K562 (cell line): ENCODE measurements around the gene OR2V2. TPM values are rescaled to one million over a fixed set of nuclear protein-coding genes. Genes with fewer than 3 reads are reported as not detected.
A peak's percentile ranks its signal among the peaks of the same experiment; 100 is the strongest.

Experiments
- ATAC-seq: fragments of 200-7000 bp; cut with Tn5 transposase; 3 replicates; pipeline ENCODE4 v1.9.1; 2020; ENCODE audit warnings: moderate library complexity
- BruUV-seq: library from RNA; stranded (reverse); fragments of 400-500 nt; replicated peaks from 2 replicates; lab custom pipeline; 2021; lab: Mats Ljungman, UMichigan
- CTCF ChIA-PET: fragments of 300-600 bp; formaldehyde crosslinking; extraction: SDS; loops from one replicate; lab custom pipeline; 2021; ENCODE audit warnings: low intra/inter-chr PET ratio; lab: Yijun Ruan, JAX
- POLR2A ChIA-PET: fragments of 300-600, 350-650 bp; sonication (Branson Sonifier 250); formaldehyde crosslinking; extraction: SDS; loops from one replicate; lab custom pipeline; 2021; ENCODE audit warnings: antibody characterized with exemption, inconsistent platforms; lab: Yijun Ruan, JAX
- DNase-seq, 4 experiments: peaks; one replicate each; pipeline versions ENCODE4 v3.0.0 to v3.0.0-alpha.2; 2011 to 2018; ENCODE audit warnings: low spot score in 3 of 4, mixed read lengths in 3 of 4; ENCODE audit errors: extremely low read depth in 1 of 4
- FAIRE-seq: peaks from 2 replicates; lab custom pipeline; 2011; peaks lifted over from hg19 to GRCh38; lab: Jason Lieb, UNC
- H2AFZ ChIP-seq: 2 replicates; pipeline ENCODE4 v1.6.0; 2011; ENCODE audit warnings: low read depth, low read length, control low read depth, inconsistent platforms
- H3K27ac ChIP-seq: fragments of 200-600 bp; 3 replicates; pipeline ENCODE4 v1.8.0; 2011; ENCODE audit warnings: low read depth, mild to moderate bottlenecking, control low read depth, inconsistent platforms, low read length, moderate library complexity, mixed read lengths; ENCODE audit errors: extremely low read depth
- H3K27me3 ChIP-seq, 2 experiments: fragments of 300-600 bp in 1 of 2; 2 replicates in 1 of 2; 3 replicates in 1 of 2; pipeline versions ENCODE4 v1.6.0 to v1.8.0; 2011; ENCODE audit warnings: inconsistent platforms in 2 of 2, low read length in 2 of 2, mild to moderate bottlenecking in 1 of 2, mixed read lengths in 1 of 2, moderate library complexity in 1 of 2; ENCODE audit not compliant: control insufficient read depth in 2 of 2, insufficient read depth in 2 of 2
- H3K36me3 ChIP-seq: fragments of 300-600 bp; 3 replicates; pipeline ENCODE4 v1.8.0; 2011; ENCODE audit warnings: mild to moderate bottlenecking, low read length, inconsistent platforms; ENCODE audit not compliant: control insufficient read depth, insufficient read depth
- H3K4me1 ChIP-seq, 2 experiments: fragments of 200-600 bp in 1 of 2; replicated peaks in 1 of 2; 2 replicates in 1 of 2; 3 replicates in 1 of 2; pipeline versions ENCODE4 v1.5.1 to v1.8.0; 2011; ENCODE audit warnings: inconsistent platforms in 2 of 2, low read length in 2 of 2, mild to moderate bottlenecking in 1 of 2, mixed read lengths in 1 of 2, moderate library complexity in 1 of 2; ENCODE audit not compliant: control insufficient read depth in 2 of 2, insufficient read depth in 2 of 2
- H3K4me2 ChIP-seq: 2 replicates; pipeline ENCODE4 v1.6.1; 2011; ENCODE audit warnings: low read length, control low read depth, inconsistent platforms, mixed read lengths; ENCODE audit not compliant: insufficient read depth
- H3K4me3 ChIP-seq: fragments of 200-600 bp; sonication (generic), shearing (Covaris generic); 2 replicates; pipeline ENCODE4 v1.5.1; 2016; ENCODE audit warnings: control low read depth, inconsistent platforms
- H3K79me2 ChIP-seq: fragments of 200-600 bp; 3 replicates; pipeline ENCODE4 v1.8.0; 2011; ENCODE audit warnings: low read length, inconsistent platforms; ENCODE audit not compliant: control insufficient read depth, insufficient read depth
- H3K9ac ChIP-seq, 2 experiments: 2 replicates each; pipeline versions ENCODE4 v1.6.0 to v1.6.1; 2011; ENCODE audit warnings: low read depth in 2 of 2, low read length in 2 of 2, control low read depth in 1 of 2, inconsistent platforms in 1 of 2, mild to moderate bottlenecking in 1 of 2, mixed read lengths in 1 of 2; ENCODE audit not compliant: insufficient read depth in 1 of 2
- H3K9me1 ChIP-seq: one replicate; pipeline ENCODE4 v1.6.0; 2011; ENCODE audit warnings: inconsistent platforms, mild to moderate bottlenecking, low read length, moderate library complexity; ENCODE audit not compliant: control insufficient read depth, insufficient read depth
- H3K9me3 ChIP-seq: replicated peaks from 2 replicates; pipeline ENCODE4 v1.5.1; 2011; ENCODE audit warnings: low read depth, low read length, inconsistent platforms; ENCODE audit not compliant: control insufficient read depth, insufficient read depth
- H4K20me1 ChIP-seq: replicated peaks from 2 replicates; pipeline ENCODE4 v1.6.1; 2011; ENCODE audit warnings: low read length, inconsistent platforms, mixed read lengths; ENCODE audit not compliant: control insufficient read depth, insufficient read depth
- NR2C2 ChIP-seq, 2 experiments: fragments of 200-800 bp in 1 of 2; sonication (Bioruptor generic) in 1 of 2; sonication (generic) in 1 of 2; formaldehyde crosslinking in 1 of 2; IDR thresholded peaks; 2 replicates each; pipeline versions ENCODE4 v1.6.1 to v1.8.0; 2016 to 2022; ENCODE audit warnings: mild to moderate bottlenecking in 1 of 2, missing compliant biosample characterization in 1 of 2, missing genetic modification characterization in 1 of 2, missing genetic modification reagents in 1 of 2
- SPI1 ChIP-seq: IDR thresholded peaks from 2 replicates; pipeline ENCODE4 v1.6.1; 2011; ENCODE audit warnings: low read depth, low read length, control low read depth, borderline replicate concordance
- WGBS: fragments of 100-300 bp; shearing (Covaris generic); methylation state at CpG from one replicate; pipeline ENCODE4 v1.1.6; 2016; ENCODE audit warnings: low coverage, mixed read lengths; ENCODE audit not compliant: insufficient coverage; ENCODE audit errors: missing lambda C conversion rate; 5-methylcytosine and 5-hydroxymethylcytosine counted together
- in situ Hi-C: fragments of 300-500 bp; cut with MboI; formaldehyde crosslinking; loops from 4 replicates; pipeline ENCODE4 v1.15.0; 2018; ENCODE audit warnings: inconsistent platforms, mixed read lengths
- intact Hi-C: fragments of 100-400 bp; cut with micrococcal nuclease; formaldehyde crosslinking; loops from 2 replicates; pipeline ENCODE4 v1.14.2; 2022
- polyA plus RNA-seq, 8 experiments: library from polyadenylated mRNA; depleted of rRNA in 4 of 8; stranded (reverse) in 5 of 8; unstranded in 3 of 8; fragments of >200 nt; fragmentation: Nextera tagmentation in 2 of 8; fragmentation: Illumina TruSeq in 1 of 8; extraction: Ambion mirVana in 2 of 8; extraction: Trizol in 1 of 8; gene quantifications; 2 replicates each; pipeline versions ENCODE4 v1.2.1 to v1.2.3, GENCODE V29; 2011 to 2014; ENCODE audit warnings: inconsistent platforms in 1 of 8, missing spikeins in 1 of 8
- total RNA-seq, 7 experiments: library from RNA; depleted of rRNA in 6 of 7; stranded (reverse); fragments of >200 nt in 6 of 7; fragmentation: Illumina TruSeq in 2 of 7; extraction: Trizol in 2 of 7; gene quantifications; 2 replicates each; pipeline versions ENCODE4 v1.2.1 to v1.2.3, GENCODE V29; 2011 to 2021; ENCODE audit warnings: low replicate concordance in 1 of 7
- TF ChIP-seq, protein P1 (sequence below), 2 experiments: fragments of 450-650 bp; IDR thresholded peaks; 2 replicates each; pipeline ENCODE4 v1.6.1; 2016
- TF ChIP-seq, protein P2 (sequence below), 2 experiments: fragments of 450-650 bp in 1 of 2; sonication (generic) in 1 of 2; formaldehyde crosslinking in 1 of 2; IDR thresholded peaks; 2 replicates each; pipeline versions ENCODE4 v1.7.1 to v1.9.0; 2016 to 2022; ENCODE audit warnings: inconsistent platforms in 1 of 2, mild to moderate bottlenecking in 1 of 2, missing genetic modification reagents in 1 of 2
- TF ChIP-seq, protein P3 (sequence below): fragments of 450-650 bp; IDR thresholded peaks from 2 replicates; pipeline ENCODE4 v1.6.1; 2017; ENCODE audit warnings: antibody characterized with exemption, mild to moderate bottlenecking

The OR2V2 gene
- total and polyA plus RNA-seq, 9 of the 15 experiments (the other 6 are each of a cell fraction or from before 2014, with no cell fraction given) = 0.01 TPM; not detected in 8

DNA sequence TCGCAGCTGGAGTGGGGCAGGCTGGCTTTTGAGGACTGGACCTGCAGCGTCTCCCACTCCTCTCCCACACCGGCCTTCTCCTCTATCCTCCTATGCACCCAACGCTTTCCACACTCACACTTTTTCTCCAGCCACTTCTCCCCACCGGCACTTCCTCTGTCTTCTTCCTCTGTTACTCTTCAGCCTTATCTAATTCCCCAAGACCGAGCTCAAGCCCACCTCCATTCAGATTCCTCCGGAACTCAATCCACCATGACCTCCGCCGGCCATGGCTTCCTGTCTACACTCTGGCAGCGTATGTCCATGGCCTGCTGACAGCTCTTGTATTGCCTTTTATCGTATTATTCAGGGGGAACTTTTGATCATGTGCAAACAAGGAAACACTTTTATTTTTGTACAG, 15.9 kb upstream of the OR2V2 start:
- in situ Hi-C loops = loop anchor here (10.0 kb wide), 1 partner anchor 187 kb away; no protein-coding TSS in a partner anchor
- Histone ChIP-seq H3K27ac (peak overlapping the region; percentile 15; the same call in 1 of the 3 replicates), H3K79me2 (no peaks in the 10 kb centered on the region), H3K4me3 (no peak overlapping the region), H3K27me3 (no peaks in the 10 kb centered on the region), H3K36me3 (no peaks in the 10 kb centered on the region), H2AFZ (peak overlapping the region; percentile 96), H3K9ac (peak overlapping the region in 1 of 2 experiments; percentile 2; a peak in 1 of 4 replicates), H3K9me1 (no peaks in the 10 kb centered on the region), H3K9me3 (peaks cover 3% of the 10 kb centered on the region; the same call in 1 of the 2 replicates), H3K4me1 (peaks cover 21 to 35% of the 10 kb centered on the region in 2 experiments), H4K20me1 (no peaks in the 10 kb centered on the region), H3K4me2 (peak overlapping the region; percentile 45; the same call in 1 of the 2 replicates)
- POLR2A ChIA-PET = no interaction called here
- FAIRE-seq = no peak
- peak in 1 of 4 experiments; percentile 30 for DNase-seq
- intact Hi-C loops = no loop called here
- CTCF ChIA-PET = no interaction called here
- 42% methylated on average over 11 of the region's 11 CpGs for WGBS
- no TSS peak for BruUV-seq
- ATAC-seq = peak; percentile 9; the same call in 1 of the 3 replicates
- no peak for TF ChIP-seq NR2C2 (CRISPR knock-in tag; IDR thresholded peaks at IDR 0.05)
- peak; percentile 47; the same call in 1 of the 2 replicates for TF ChIP-seq NR2C2 (tag; IDR thresholded peaks at IDR 0.05)
- TF ChIP-seq SPI1 = peak; percentile 61; the same call in 1 of the 2 replicates
- TF ChIP-seq, protein P1, sequence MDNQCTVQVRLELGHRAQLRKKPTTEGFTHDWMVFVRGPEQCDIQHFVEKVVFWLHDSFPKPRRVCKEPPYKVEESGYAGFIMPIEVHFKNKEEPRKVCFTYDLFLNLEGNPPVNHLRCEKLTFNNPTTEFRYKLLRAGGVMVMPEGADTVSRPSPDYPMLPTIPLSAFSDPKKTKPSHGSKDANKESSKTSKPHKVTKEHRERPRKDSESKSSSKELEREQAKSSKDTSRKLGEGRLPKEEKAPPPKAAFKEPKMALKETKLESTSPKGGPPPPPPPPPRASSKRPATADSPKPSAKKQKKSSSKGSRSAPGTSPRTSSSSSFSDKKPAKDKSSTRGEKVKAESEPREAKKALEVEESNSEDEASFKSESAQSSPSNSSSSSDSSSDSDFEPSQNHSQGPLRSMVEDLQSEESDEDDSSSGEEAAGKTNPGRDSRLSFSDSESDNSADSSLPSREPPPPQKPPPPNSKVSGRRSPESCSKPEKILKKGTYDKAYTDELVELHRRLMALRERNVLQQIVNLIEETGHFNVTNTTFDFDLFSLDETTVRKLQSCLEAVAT (IDR thresholded peaks at IDR 0.05) = peak in 1 of 2 experiments; percentile 40; a peak in 1 of 4 replicates
- TF ChIP-seq, protein P2, sequence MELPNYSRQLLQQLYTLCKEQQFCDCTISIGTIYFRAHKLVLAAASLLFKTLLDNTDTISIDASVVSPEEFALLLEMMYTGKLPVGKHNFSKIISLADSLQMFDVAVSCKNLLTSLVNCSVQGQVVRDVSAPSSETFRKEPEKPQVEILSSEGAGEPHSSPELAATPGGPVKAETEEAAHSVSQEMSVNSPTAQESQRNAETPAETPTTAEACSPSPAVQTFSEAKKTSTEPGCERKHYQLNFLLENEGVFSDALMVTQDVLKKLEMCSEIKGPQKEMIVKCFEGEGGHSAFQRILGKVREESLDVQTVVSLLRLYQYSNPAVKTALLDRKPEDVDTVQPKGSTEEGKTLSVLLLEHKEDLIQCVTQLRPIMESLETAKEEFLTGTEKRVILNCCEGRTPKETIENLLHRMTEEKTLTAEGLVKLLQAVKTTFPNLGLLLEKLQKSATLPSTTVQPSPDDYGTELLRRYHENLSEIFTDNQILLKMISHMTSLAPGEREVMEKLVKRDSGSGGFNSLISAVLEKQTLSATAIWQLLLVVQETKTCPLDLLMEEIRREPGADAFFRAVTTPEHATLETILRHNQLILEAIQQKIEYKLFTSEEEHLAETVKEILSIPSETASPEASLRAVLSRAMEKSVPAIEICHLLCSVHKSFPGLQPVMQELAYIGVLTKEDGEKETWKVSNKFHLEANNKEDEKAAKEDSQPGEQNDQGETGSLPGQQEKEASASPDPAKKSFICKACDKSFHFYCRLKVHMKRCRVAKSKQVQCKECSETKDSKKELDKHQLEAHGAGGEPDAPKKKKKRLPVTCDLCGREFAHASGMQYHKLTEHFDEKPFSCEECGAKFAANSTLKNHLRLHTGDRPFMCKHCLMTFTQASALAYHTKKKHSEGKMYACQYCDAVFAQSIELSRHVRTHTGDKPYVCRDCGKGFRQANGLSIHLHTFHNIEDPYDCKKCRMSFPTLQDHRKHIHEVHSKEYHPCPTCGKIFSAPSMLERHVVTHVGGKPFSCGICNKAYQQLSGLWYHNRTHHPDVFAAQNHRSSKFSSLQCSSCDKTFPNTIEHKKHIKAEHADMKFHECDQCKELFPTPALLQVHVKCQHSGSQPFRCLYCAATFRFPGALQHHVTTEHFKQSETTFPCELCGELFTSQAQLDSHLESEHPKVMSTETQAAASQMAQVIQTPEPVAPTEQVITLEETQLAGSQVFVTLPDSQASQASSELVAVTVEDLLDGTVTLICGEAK (IDR thresholded peaks at IDR 0.05) = peak; percentile 62
- TF ChIP-seq, protein P2 (CRISPR knock-in tag; IDR thresholded peaks at IDR 0.05) = no peak
- TF ChIP-seq, protein P3, sequence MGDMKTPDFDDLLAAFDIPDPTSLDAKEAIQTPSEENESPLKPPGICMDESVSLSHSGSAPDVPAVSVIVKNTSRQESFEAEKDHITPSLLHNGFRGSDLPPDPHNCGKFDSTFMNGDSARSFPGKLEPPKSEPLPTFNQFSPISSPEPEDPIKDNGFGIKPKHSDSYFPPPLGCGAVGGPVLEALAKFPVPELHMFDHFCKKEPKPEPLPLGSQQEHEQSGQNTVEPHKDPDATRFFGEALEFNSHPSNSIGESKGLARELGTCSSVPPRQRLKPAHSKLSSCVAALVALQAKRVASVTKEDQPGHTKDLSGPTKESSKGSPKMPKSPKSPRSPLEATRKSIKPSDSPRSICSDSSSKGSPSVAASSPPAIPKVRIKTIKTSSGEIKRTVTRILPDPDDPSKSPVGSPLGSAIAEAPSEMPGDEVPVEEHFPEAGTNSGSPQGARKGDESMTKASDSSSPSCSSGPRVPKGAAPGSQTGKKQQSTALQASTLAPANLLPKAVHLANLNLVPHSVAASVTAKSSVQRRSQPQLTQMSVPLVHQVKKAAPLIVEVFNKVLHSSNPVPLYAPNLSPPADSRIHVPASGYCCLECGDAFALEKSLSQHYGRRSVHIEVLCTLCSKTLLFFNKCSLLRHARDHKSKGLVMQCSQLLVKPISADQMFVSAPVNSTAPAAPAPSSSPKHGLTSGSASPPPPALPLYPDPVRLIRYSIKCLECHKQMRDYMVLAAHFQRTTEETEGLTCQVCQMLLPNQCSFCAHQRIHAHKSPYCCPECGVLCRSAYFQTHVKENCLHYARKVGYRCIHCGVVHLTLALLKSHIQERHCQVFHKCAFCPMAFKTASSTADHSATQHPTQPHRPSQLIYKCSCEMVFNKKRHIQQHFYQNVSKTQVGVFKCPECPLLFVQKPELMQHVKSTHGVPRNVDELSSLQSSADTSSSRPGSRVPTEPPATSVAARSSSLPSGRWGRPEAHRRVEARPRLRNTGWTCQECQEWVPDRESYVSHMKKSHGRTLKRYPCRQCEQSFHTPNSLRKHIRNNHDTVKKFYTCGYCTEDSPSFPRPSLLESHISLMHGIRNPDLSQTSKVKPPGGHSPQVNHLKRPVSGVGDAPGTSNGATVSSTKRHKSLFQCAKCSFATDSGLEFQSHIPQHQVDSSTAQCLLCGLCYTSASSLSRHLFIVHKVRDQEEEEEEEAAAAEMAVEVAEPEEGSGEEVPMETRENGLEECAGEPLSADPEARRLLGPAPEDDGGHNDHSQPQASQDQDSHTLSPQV = peak; percentile 31; the same call in 1 of the 2 replicates
